Activated naive CD4-positive, alpha-beta T cell (primary cell): ENCODE results near the gene RHBDD1.

Source experiments
- DNase-seq, 4 experiments: peaks; one replicate each; lab custom pipeline; 2025; lab: John Stamatoyannopoulos, UW

The RHBDD1 gene

DNA sequence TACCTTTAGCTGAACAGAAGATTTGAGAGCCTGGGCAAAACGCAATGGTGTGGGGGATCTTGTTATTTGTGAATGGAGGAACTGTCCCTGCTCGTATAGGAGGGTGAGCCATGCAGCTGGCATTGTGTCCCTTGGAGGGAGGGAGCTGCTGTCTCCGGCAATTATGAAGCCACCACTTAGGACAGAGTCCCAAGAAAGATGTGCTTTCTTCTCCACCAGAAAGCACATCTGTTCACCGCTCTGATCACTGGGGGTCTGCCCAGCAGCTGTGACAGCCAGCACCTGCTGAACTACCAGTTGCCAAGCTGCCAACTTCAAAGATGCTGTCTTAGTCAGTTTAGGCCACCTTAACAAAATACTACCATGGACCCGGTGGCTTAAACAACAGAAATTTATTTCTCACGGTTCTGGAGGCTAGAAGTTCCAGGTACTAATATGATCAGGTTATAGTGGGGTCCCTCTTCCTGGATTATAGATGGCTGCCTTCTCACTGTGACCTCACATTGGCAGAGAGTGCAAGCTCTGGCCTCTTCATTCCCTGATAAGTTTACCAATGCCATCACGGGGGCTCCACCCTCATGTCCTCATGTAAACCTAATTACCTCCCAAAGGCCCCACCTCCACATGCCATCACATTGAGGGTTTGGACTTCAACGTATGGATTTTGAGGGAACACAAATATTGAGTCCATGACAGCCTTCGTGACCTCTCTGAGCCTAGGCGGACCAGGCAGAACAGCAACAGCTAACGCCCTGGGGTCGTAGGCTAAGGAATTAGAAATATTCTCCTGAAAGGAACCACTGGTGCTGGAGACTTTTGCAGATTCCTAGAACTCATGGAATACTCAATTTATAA, 148.3 kb downstream of the RHBDD1 start:
- no peak for DNase-seq

DNA sequence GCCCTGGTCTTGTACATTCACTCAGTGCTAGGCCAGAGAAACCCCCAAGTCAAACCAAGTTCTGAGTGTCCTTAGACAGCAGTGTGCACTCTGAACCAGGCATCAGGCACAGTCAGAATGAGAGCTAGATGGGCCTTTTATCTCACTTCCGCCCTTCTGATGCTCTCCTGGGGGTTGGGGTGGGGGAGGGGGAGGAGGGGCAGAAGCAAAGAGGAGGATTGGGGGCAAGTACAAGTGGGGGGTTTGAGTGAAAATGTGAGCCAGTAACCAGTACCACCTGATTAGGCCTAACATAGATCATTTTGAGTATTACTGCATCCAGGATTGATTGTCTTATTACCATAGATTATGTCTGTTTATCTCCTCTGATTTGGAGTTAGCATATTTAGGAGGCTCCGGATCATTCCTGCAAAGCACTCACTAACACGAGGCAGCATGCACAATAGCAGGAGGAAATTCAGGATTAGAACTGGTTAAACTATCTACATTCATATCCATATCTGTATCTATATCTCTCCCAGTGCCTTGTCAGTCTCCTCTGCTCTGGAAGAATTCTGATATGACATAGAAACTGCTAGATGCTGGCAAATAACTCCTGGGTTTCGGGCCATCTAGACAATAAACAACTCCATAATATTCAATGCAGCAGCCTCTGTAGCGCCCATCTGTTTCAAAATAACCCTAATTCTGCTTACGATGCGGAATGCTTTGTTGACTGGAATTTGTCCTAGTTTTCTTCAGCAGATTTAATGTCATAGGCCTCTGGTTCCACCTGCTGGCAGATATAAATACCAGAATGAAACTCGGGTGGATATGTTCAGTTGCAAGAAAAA, 149.1 kb downstream of the RHBDD1 start:
- no peak for DNase-seq

GRCh38 chr2:226985583-226985946, 149.7 kb downstream of the RHBDD1 start:
- no peak for DNase-seq

- DNase-seq: no peak
Measured at GRCh38 chr2:226991663-226992062, 155.8 kb downstream of the RHBDD1 start.

DNA sequence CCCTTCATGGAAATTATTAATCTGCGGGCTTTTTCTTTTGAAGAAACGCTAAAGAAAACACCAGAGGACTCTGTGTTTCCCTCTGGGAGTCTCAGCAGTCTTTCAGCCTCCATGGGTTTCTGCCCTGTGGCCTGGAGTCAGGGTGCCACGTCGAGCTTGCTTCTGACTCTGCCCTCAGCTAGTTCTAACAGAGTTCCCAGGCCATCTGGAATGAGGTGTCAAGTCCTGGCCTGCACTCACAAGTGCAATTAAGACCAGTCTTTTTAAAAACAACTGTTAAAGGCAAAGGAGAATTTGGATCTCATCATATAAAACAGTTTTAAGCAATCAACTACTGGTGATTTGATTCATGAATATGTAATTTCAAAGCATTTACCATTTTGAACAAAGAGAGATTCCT, 157.3 kb downstream of the RHBDD1 start:
- DNase-seq: no peak

- no peak for DNase-seq
Measured at GRCh38 chr2:226994775-226995174, 158.9 kb downstream of the RHBDD1 start.

DNA sequence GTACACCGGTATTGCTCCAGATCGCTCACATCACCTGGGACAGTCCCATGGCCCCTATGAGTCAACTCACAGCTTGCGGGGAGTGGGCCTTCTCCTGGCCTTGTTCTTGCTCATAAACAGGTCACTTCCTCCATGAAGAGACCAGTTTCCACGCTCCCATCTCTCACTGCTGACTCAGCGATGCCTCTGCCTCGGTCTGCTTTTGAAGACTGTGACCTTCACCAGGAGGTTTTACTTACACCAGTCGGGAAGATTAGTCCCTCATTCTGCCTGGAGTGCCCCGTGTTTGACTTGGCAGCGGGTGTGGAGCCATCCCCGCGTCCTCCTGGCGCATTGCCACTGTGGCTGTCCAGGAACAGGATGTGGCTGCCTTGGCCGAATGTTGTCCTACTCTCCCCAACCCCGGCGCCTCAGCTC, 159.8 kb downstream of the RHBDD1 start:
- DNase-seq: no peak

GRCh38 chr2:226999661-227000060, 163.8 kb downstream of the RHBDD1 start:
- no peak for DNase-seq

GRCh38 chr2:227000123-227000522, 164.3 kb downstream of the RHBDD1 start:
- no peak for DNase-seq

DNA sequence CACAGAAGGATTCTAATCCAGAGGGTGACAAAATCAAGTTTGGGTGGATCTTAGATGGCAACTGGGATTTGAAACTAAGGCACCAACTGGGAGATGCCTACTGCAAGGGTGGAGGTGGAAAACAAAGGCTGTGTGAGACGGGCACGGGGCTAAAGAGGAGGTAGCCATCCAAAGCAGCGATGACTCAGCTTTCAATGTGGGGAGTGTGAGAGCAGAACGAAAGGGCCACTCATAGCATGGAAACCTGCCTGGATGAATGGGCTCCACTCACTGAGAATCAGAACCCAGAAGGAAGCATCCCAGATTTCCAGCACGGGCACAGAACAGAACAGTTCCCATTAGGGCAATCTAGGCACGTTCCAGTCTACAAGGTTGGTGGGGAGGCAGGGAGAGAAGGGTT, 168.6 kb downstream of the RHBDD1 start:
- DNase-seq: no peak

GRCh38 chr2:227006189-227006897, 170.5 kb downstream of the RHBDD1 start:
- DNase-seq: no peak

DNA sequence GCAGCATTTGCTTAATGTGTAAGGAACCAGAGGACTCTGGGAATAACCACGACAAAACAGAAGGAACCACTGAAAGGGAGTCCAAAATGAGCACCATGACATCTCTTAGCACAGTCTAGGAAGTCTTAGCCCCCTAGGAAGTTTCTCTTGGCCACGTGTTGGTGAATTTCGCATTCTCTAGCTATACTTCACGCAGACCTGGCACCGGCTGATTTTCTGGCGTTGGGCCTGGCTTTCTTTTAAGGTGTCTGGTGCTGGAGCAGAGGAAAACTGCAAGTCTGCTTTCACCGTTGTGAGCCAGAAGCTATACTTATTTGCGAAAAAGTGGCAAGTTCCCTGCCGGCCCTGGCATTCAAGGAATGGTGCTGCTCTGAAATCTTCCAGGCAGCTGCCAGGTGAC, 171.3 kb downstream of the RHBDD1 start:
- DNase-seq: no peak

DNA sequence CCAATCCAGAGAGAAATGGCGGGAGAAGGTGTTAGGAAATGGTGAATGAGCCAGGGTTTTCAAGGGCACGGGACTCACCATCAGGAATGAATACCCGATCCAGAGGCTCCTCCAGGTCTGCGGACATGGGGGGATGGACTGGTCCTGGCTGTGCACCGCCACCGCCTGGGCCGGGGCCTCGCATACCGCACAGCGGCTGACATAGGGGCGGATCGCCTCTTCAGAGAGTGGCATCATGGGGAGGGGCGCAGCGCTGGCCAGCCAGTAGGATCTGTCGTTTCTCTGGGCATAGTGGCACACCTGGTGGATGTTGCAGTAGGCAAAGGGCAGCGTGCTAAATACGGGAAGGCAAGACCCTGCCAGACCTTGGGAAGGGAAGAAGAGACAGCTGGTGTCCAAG, 172.1 kb downstream of the RHBDD1 start:
- DNase-seq: no peak

GRCh38 chr2:227010433-227010832, 174.6 kb downstream of the RHBDD1 start:
- DNase-seq: no peak

DNA sequence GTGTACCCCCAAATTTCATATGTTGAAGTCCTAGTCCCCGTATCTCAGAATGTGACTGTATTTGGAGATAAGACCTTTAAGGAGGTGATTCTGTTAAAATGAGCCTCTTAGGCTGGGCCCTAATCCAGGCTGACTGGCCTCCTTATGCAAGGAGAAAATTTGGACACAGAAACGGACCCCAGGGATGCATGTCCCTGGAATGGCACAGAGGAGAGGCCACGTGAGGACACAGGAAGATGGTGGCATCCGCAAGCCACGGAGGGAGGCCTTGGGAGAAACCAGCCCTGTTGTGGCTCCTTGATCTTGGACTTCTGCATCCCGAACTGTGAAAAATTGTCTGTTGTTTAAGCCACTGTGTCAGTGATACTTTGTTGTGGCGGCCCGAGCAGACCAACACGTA, 177.5 kb downstream of the RHBDD1 start:
- DNase-seq: no peak

- no peak for DNase-seq
Measured at GRCh38 chr2:227013881-227014280, 178.0 kb downstream of the RHBDD1 start.

GRCh38 chr2:227016894-227017293, 181.0 kb downstream of the RHBDD1 start:
- DNase-seq: no peak

GRCh38 chr2:227020416-227020815, 184.6 kb downstream of the RHBDD1 start:
- no peak for DNase-seq

DNA sequence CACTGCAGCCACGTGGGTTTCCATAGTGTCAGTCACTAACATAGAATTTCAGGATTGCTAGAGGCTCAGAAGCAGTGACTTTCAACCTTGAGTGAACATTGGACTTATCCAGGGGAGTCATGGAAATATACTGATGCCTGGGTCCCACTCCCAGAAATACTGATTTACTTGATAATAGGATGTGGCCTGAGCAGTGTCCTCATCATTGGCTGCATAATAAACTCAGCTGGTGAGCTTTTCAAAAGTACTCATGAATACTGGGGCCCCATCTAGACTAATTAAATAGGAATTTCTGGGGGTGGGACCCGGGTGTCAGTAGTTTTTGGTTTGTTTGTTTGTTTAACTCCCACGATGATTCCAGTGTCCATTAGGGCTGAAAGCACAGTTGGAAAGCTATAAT, 186.8 kb downstream of the RHBDD1 start:
- no peak for DNase-seq

DNA sequence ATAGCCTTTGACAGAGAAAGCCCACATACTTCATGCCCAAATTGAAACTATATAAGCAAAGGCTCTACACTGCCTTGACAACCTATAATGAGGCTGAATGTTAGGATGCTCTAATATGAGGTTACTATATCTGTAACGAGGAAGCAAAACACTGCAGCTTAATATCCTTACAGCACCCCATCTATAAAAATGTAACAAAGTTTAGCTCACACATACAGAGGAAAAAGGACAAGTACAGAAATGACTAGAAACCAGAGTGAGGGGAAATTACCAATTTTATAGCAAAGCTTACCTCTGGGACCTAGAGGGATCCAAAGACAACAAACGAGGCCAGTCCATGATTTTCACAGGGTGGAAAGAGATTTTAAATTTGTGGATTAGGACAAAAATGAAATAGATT, 189.7 kb downstream of the RHBDD1 start:
- no peak for DNase-seq

GRCh38 chr2:227029426-227030105, 193.7 kb downstream of the RHBDD1 start:
- DNase-seq: no peak

- DNase-seq: no peak
Measured at GRCh38 chr2:227030789-227031188, 194.9 kb downstream of the RHBDD1 start.
